ENCODE measurements around the gene CC2D1B. TPM values are rescaled to one million over a fixed set of nuclear protein-coding genes. Genes with fewer than 3 reads are reported as not detected.
"Not testable (repeated sequence)": the region's sequence is repeated elsewhere in the genome, so short reads cannot be mapped to it uniquely, and the experiment has no call there.

The CC2D1B gene
- total RNA-seq, 1 experiment from 2014 or later, result 29.5 TPM

- Mint-ChIP-seq H3K4me3 (ENCODE audit: unreplicated experiment) (no peak overlapping the region), H3K27me3 (ENCODE audit: insufficient read depth, unreplicated experiment) (no peaks in the 10 kb centered on the region), H3K27ac (ENCODE audit: low read depth, unreplicated experiment) (no peak overlapping the region), H3K9me3 (ENCODE audit: unreplicated experiment) (no peaks in the 10 kb centered on the region), H3K4me1 (ENCODE audit: insufficient read depth, unreplicated experiment) (no peaks in the 10 kb centered on the region), H3K36me3 (ENCODE audit: insufficient read depth, unreplicated experiment) (peaks cover 42% of the 10 kb centered on the region)
- ChIA-PET POLR2A (no interaction called here), CTCF (interaction anchor here (0.6 kb wide), 1 partner anchor 164 kb away, joined by 4 read pairs; no protein-coding TSS in a partner anchor)
- no peak for DNase-seq (ENCODE audit: unreplicated experiment)
- intact Hi-C loops (cut with micrococcal nuclease), result no loop called here
- BruUV-seq (replicated peaks), result no TSS peak
- TF ChIP-seq, protein P1, sequence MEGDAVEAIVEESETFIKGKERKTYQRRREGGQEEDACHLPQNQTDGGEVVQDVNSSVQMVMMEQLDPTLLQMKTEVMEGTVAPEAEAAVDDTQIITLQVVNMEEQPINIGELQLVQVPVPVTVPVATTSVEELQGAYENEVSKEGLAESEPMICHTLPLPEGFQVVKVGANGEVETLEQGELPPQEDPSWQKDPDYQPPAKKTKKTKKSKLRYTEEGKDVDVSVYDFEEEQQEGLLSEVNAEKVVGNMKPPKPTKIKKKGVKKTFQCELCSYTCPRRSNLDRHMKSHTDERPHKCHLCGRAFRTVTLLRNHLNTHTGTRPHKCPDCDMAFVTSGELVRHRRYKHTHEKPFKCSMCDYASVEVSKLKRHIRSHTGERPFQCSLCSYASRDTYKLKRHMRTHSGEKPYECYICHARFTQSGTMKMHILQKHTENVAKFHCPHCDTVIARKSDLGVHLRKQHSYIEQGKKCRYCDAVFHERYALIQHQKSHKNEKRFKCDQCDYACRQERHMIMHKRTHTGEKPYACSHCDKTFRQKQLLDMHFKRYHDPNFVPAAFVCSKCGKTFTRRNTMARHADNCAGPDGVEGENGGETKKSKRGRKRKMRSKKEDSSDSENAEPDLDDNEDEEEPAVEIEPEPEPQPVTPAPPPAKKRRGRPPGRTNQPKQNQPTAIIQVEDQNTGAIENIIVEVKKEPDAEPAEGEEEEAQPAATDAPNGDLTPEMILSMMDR (IDR thresholded peaks at IDR 0.05; ENCODE audit: unreplicated experiment), result no peak
Measured at GRCh38 chr1:52386458-52386857, 20.5 kb upstream of the CC2D1B start.

DNA sequence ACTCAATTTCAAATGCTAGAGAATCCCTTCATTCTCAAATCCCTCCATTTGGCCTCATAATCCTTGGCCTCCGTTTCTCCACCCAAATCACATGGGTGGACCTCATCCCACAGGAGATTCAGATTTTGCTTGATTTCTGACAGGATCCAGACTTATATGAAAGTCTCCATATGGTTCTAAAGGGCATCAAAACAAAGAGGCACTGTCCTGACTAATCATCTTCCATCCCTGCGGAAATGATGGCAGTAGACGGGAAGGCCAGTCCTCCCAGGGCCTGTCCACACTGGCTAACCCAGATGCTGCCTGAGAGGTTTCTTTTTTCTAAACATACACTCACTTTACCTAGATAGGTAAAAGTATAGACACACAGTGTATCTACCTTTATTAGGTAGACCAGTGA is 19.4 kb upstream of the CC2D1B start:
- DNase-seq (ENCODE audit: unreplicated experiment), result no peak
- BruUV-seq (replicated peaks), result no TSS peak
- H3K27ac Mint-ChIP-seq (ENCODE audit: low read depth, unreplicated experiment), result no peak overlapping the region
- no peaks in the 10 kb centered on the region for H3K27me3 Mint-ChIP-seq (ENCODE audit: insufficient read depth, unreplicated experiment)
- CTCF ChIA-PET, result no interaction called here
- POLR2A ChIA-PET, result no interaction called here
- no peak overlapping the region for H3K4me3 Mint-ChIP-seq (ENCODE audit: unreplicated experiment)
- peaks cover 42% of the 10 kb centered on the region for H3K36me3 Mint-ChIP-seq (ENCODE audit: insufficient read depth, unreplicated experiment)
- intact Hi-C loops (cut with micrococcal nuclease), result no loop called here
- no peaks in the 10 kb centered on the region for H3K9me3 Mint-ChIP-seq (ENCODE audit: unreplicated experiment)
- no peaks in the 10 kb centered on the region for H3K4me1 Mint-ChIP-seq (ENCODE audit: insufficient read depth, unreplicated experiment)
- TF ChIP-seq, protein P1 (IDR thresholded peaks at IDR 0.05; ENCODE audit: unreplicated experiment), result no peak

DNA sequence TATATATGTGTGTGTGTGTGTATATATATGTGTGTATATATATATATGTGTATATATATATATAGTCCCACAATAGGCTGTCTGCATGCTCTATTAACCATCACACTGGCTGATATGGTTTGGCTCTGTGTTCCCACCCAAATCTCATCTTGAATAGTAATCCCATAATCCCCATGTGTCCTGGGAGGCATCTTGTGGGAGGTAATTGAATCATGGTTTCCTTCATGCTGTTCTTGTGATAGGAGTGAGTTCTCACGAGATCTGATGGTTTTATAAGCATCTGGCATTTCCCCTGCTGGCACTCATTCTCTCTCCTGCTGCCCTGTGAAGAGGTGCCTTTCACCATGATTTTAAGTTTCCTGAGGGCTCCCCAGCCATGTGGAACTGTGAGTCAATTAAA is 3.8 kb upstream of the CC2D1B start:
- Mint-ChIP-seq H3K4me1 (ENCODE audit: insufficient read depth, unreplicated experiment) (peaks cover 16% of the 10 kb centered on the region), H3K36me3 (ENCODE audit: insufficient read depth, unreplicated experiment) (peaks cover 26% of the 10 kb centered on the region)
- intact Hi-C loops (cut with micrococcal nuclease), result loop anchor here (5.0 kb wide), 3 partner anchors 32 to 313 kb away; partner anchors contain the start of genes BTF3L4, ORC1, PRPF38A and TXNDC12
- POLR2A ChIA-PET, result interaction anchor here (1.5 to 2.9 kb wide), 5 partner anchors 24 to 337 kb away, joined by 6 to 46 read pairs (median 7); partner anchors contain the start of genes KTI12, ORC1 and PRPF38A
- CTCF ChIA-PET, result interaction anchor here (1.0 kb wide), 1 partner anchor 12 kb away, joined by 3 read pairs; no protein-coding TSS in a partner anchor
- H3K27ac Mint-ChIP-seq (ENCODE audit: low read depth, unreplicated experiment); H3K27me3 Mint-ChIP-seq (ENCODE audit: insufficient read depth, unreplicated experiment); H3K9me3 Mint-ChIP-seq (ENCODE audit: unreplicated experiment); H3K4me3 Mint-ChIP-seq (ENCODE audit: unreplicated experiment); DNase-seq (ENCODE audit: unreplicated experiment); BruUV-seq (replicated peaks): not testable (repeated sequence)

DNA sequence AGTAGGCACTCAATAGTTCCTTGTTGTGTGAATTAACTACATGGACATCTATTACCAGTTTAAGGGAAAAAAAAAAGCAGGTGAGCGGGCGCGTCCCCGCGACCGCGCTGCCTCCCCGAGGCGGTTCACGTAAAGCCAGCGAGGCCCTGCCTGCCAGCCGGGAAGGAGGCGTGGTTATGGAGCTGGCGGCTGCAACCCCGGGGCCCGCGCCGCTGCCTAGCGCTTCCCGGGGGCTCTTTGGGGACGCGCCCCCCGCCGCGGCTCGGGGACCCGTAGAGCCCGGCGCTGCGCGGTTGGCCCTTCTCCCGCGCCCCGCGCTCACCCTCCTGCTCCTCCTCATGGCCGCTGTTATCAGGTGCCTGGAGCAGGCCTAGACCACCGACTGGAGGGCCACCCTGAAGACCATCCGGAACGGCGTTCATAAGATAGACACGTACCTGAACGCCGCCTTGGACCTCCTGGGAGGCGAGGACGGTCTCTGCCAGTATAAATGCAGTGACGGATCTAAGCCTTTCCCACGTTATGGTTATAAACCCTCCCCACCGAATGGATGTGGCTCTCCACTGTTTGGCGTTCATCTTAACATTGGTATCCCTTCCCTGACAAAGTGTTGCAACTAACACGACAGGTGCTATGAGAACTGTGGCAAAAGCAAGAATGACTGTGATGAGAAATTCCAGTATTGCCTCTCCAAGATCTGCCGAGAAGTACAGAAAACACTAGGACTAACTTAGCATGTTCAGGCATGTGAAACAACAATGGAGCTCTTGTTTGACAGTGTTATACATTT is 2.6 kb upstream of the CC2D1B start:
- no TSS peak for BruUV-seq (replicated peaks)
- peaks cover 25% of the 10 kb centered on the region for H3K36me3 Mint-ChIP-seq (ENCODE audit: insufficient read depth, unreplicated experiment)
- intact Hi-C loops (cut with micrococcal nuclease), result loop anchor here (5.0 kb wide), 3 partner anchors 34 to 311 kb away; partner anchors contain the start of genes BTF3L4, ORC1, PRPF38A and TXNDC12
- H3K27ac Mint-ChIP-seq (ENCODE audit: low read depth, unreplicated experiment), result peak overlapping the region; percentile 81
- peaks cover 21% of the 10 kb centered on the region for H3K4me1 Mint-ChIP-seq (ENCODE audit: insufficient read depth, unreplicated experiment)
- TF ChIP-seq, protein P1 (IDR thresholded peaks at IDR 0.05; ENCODE audit: unreplicated experiment), result no peak
- DNase-seq (ENCODE audit: unreplicated experiment), result peak; percentile 71
- ChIA-PET POLR2A (interaction anchor here (0.6 to 2.9 kb wide), 19 partner anchors 8 to 336 kb away, joined by 3 to 46 read pairs (median 4); partner anchors contain the start of genes BTF3L4, KTI12, ORC1 and PRPF38A), CTCF (interaction anchor here (0.6 to 1.2 kb wide), 11 partner anchors 13 to 282 kb away, joined by 3 to 7 read pairs (median 3); partner anchors contain the start of genes ORC1 and PRPF38A)
- H3K27me3 Mint-ChIP-seq (ENCODE audit: insufficient read depth, unreplicated experiment), result no peaks in the 10 kb centered on the region
- H3K4me3 Mint-ChIP-seq (ENCODE audit: unreplicated experiment), result peak overlapping the region; percentile 70
- H3K9me3 Mint-ChIP-seq (ENCODE audit: unreplicated experiment), result no peaks in the 10 kb centered on the region
